Thoracic aorta (tissue), 2 donors: Measurements from ENCODE around the gene ZNF503. TPM values are rescaled to one million over a fixed set of nuclear protein-coding genes. Genes with fewer than 3 reads are reported as not detected.

ENCODE experiments used
- ATAC-seq: fragments of 150-250 bp; one replicate; pipeline ENCODE4 v1.8.0; 2017; ENCODE audit warnings: low read depth; ENCODE audit not compliant: insufficient number of reproducible peaks, low FRiP score
- DNase-seq: peaks from one replicate; pipeline ENCODE4 v3.0.0-alpha.2; 2020; ENCODE audit warnings: low spot score
- H3K27ac ChIP-seq, 2 donors: fragments of 200-600 bp; sonication (generic); 1 replicate in 1 of 2; 2 replicates in 1 of 2; pipeline ENCODE4 v1.5.1; 2016; ENCODE audit warnings: mild to moderate bottlenecking in 2 of 2, moderate library complexity in 2 of 2
- H3K27me3 ChIP-seq: fragments of 200-600 bp; sonication (generic); replicated peaks from 2 replicates; pipeline ENCODE4 v1.6.0; 2016; ENCODE audit warnings: mild to moderate bottlenecking; ENCODE audit not compliant: insufficient read depth
- H3K36me3 ChIP-seq: fragments of 200-600 bp; sonication (generic); one replicate; pipeline ENCODE4 v1.5.1; 2016
- H3K4me1 ChIP-seq, 2 donors: fragments of 200-600 bp; sonication (generic); 1 replicate in 1 of 2; 2 replicates in 1 of 2; pipeline versions ENCODE4 v1.5.1 to v1.6.0; 2016; ENCODE audit warnings: low read depth in 2 of 2, mild to moderate bottlenecking in 1 of 2; ENCODE audit not compliant: control insufficient read depth in 1 of 2
- H3K4me3 ChIP-seq: fragments of 200-600 bp; sonication (generic); 2 replicates; pipeline ENCODE4 v1.5.1; 2016; ENCODE audit warnings: mild to moderate bottlenecking
- H3K9me3 ChIP-seq: fragments of 200-600 bp; sonication (generic); 2 replicates; pipeline ENCODE4 v1.5.1; 2016
- total RNA-seq, 2 donors: library from RNA; depleted of rRNA; stranded (reverse); fragments of >200 nt; gene quantifications; one replicate each; pipeline versions ENCODE4 v1.1.0 to v1.2.3, GENCODE V29; 2016
- TF ChIP-seq, protein P1 (sequence below): fragments of 200-600 bp; sonication (generic); IDR thresholded peaks from one replicate; pipeline ENCODE4 v1.5.1; 2019; ENCODE audit warnings: antibody characterized with exemption

Gene ZNF503
- total RNA-seq, 2 donors from 2014 or later: 28.8 to 42.3 TPM

DNA sequence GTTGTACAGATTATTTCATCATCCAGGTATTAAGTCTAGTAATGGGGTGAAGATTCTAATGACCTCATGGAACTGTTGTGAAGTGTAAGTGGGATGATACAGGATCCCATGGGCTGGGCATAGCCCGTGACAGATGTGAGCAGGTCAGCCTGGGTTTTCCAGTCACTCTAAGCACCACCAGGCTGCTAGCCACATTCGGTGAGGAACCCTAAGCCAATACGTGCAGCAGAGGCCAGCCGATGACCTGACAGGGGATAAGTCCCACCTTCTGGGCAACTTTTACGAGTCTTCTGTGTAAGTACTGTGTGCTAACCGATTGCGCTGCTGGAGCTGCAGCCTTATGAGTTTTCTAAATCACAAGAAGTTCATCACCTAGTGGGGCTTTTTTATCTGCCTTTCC, 7.3 kb downstream of the ZNF503 start:
- Histone ChIP-seq H3K27ac (no peak overlapping the region), H3K4me1 (peaks cover 0 to 19% of the 10 kb centered on the region in 2 donors), H3K27me3 (no peaks in the 10 kb centered on the region), H3K4me3 (no peak overlapping the region), H3K9me3 (no peaks in the 10 kb centered on the region), H3K36me3 (peaks cover 3% of the 10 kb centered on the region)
- ATAC-seq (no peak), DNase-seq (no peak)
- TF ChIP-seq, protein P1, sequence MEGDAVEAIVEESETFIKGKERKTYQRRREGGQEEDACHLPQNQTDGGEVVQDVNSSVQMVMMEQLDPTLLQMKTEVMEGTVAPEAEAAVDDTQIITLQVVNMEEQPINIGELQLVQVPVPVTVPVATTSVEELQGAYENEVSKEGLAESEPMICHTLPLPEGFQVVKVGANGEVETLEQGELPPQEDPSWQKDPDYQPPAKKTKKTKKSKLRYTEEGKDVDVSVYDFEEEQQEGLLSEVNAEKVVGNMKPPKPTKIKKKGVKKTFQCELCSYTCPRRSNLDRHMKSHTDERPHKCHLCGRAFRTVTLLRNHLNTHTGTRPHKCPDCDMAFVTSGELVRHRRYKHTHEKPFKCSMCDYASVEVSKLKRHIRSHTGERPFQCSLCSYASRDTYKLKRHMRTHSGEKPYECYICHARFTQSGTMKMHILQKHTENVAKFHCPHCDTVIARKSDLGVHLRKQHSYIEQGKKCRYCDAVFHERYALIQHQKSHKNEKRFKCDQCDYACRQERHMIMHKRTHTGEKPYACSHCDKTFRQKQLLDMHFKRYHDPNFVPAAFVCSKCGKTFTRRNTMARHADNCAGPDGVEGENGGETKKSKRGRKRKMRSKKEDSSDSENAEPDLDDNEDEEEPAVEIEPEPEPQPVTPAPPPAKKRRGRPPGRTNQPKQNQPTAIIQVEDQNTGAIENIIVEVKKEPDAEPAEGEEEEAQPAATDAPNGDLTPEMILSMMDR: no peak

DNA sequence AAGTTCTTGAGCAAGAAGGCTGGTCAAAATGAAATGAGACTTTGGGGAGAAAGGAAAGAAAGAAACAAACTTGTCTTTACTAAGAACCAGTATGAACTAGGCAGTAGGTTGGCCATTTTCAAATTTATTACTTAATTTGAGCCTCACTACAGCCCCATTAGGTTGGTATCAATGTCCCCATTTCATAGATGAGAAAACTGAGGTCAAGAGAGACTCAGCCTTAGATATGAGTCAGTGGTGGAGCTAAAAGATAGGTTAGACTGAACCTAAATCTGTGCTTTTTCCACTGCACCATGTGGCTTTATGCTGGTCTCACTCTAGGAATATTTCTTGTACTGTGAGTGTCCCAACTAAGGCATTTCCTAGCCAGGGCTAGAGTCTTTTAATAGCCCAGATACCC, 8.8 kb downstream of the ZNF503 start:
- TF ChIP-seq, protein P1: no peak
- DNase-seq (no peak), ATAC-seq (no peak)

DNA sequence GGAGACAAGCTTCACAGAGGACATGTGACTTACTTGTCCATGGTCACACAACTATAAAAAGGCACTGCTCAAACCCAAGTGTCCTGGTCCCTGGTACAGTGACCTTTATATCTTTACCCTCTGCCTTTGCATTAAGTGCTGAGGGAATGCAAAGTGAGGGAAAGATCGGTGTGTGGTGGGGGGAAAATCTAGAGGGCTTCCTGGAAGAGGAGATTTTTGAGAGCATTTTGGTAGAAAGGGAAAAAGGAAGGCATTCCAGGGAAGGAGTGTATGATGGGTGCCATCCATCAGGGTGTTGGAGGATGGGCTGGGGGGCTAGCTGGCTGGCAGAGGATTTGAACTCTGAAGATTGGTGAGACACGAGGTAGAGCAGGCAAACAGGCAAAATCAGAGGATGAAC, 9.3 kb downstream of the ZNF503 start:
- DNase-seq: no peak
- H3K4me3 ChIP-seq: no peak overlapping the region
- TF ChIP-seq, protein P1: no peak
- H3K36me3 ChIP-seq: no peaks in the 10 kb centered on the region
- H3K27ac ChIP-seq: no peak overlapping the region
- peaks cover 0 to 9% of the 10 kb centered on the region in 2 donors for H3K4me1 ChIP-seq
- ATAC-seq: no peak
- H3K27me3 ChIP-seq: no peaks in the 10 kb centered on the region
- H3K9me3 ChIP-seq: no peaks in the 10 kb centered on the region

More for the DNA sequence above, 8.8 kb downstream of the ZNF503 start:
- no peak overlapping the region for H3K4me3 ChIP-seq
- H3K4me1 ChIP-seq: peaks cover 0 to 9% of the 10 kb centered on the region in 2 donors
- H3K27me3 ChIP-seq: no peaks in the 10 kb centered on the region
- no peak overlapping the region for H3K27ac ChIP-seq
- no peaks in the 10 kb centered on the region for H3K36me3 ChIP-seq
- H3K9me3 ChIP-seq: no peaks in the 10 kb centered on the region

DNA sequence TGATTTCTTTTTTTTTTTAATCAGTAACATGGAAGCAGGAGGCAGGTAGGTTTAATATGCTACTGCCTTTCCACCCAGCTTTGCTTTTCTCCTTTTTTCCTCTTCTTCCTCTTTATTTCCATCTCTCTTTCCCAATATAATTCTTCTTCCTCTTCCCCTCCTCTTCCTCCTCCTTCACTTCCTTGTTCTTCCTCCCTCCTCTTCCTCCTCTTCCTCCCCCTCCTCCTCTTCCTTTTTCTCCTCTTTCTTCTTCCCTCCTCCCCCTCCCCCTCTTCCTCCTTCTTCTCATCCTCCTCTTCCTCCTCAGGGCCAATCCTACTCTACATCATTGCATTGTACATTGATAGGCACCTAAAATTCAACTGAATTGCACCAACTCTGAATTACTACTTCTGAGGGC, 11.4 kb downstream of the ZNF503 start:
- Histone ChIP-seq H3K27me3 (no peaks in the 10 kb centered on the region), H3K4me1 (no peaks in the 10 kb centered on the region), H3K4me3 (no peak overlapping the region), H3K27ac (no peak overlapping the region), H3K36me3 (no peaks in the 10 kb centered on the region), H3K9me3 (peaks cover 9% of the 10 kb centered on the region)
- TF ChIP-seq, protein P1: no peak
- ATAC-seq (no peak), DNase-seq (no peak)

DNA sequence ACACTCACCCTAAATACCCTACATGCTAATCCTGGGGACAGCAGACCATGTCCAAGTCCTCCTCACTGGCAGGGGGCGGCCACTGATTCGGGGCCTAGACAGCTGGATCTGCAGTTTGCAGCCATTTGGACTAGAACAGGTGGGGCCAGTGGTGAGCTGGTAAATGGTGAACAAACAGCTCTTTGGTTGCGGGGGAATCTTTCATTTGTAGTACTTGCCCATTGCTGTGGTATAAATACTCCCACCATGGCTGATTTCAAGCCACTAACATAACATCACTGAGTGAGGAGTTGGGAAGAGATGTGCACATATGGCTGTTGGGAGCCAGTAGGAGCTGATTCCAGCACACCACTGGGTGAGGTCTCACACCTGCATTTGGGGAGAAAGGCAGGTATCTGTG, 13.5 kb downstream of the ZNF503 start:
- Histone ChIP-seq H3K27me3 (no peaks in the 10 kb centered on the region), H3K4me1 (no peaks in the 10 kb centered on the region), H3K9me3 (peaks cover 9% of the 10 kb centered on the region), H3K4me3 (no peak overlapping the region), H3K27ac (no peak overlapping the region), H3K36me3 (no peaks in the 10 kb centered on the region)
- TF ChIP-seq, protein P1: no peak
- DNase-seq: no peak
- no peak for ATAC-seq
